GM06990 (cell line): Measurements from ENCODE around the gene EYS.

Source experiments
- DNase-seq: peaks from one replicate; pipeline ENCODE4 v3.0.0-alpha.2; 2011; ENCODE audit not compliant: insufficient read length; ENCODE audit errors: extremely low read depth
- H3K27me3 ChIP-seq: replicated peaks from 2 replicates; pipeline ENCODE4 v1.6.0; 2011; ENCODE audit warnings: low read length; ENCODE audit not compliant: control insufficient read depth, insufficient read depth
- H3K36me3 ChIP-seq: 2 replicates; pipeline ENCODE4 v1.5.1; 2011; ENCODE audit warnings: low read length; ENCODE audit not compliant: control insufficient read depth, insufficient read depth
- H3K4me3 ChIP-seq: replicated peaks from 2 replicates; pipeline ENCODE4 v1.5.1; 2011; ENCODE audit warnings: low read depth, mild to moderate bottlenecking, control low read depth, low read length
- TF ChIP-seq, protein P1 (sequence below): IDR thresholded peaks from 2 replicates; pipeline ENCODE4 v1.5.1; 2011; ENCODE audit warnings: low read length, control low read depth, mild to moderate bottlenecking, inconsistent platforms; ENCODE audit not compliant: insufficient read depth, poor library complexity, severe bottlenecking

The EYS gene

DNA sequence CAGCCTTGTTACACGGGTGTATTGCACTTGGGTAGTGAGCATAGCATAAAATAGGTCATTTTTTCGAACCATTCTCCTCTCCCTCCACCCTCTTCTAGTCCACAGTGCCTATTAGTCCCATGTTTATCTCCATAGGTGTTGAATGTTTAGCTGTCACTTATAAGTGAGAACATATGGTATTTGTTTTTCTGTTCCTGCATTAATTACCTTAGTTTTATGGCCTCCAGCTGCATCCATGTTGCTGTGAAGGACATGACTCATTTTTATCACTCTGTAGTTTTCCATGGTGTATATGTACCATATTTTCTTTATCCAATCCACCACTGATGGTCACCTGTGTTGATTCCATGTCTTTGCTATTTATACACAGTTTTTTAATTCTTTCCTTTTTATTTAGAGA is 889.5 kb downstream of the EYS start:
- no peaks in the 10 kb centered on the region for H3K36me3 ChIP-seq
- H3K4me3 ChIP-seq, result no peak overlapping the region
- no peak for DNase-seq
- TF ChIP-seq, protein P1, sequence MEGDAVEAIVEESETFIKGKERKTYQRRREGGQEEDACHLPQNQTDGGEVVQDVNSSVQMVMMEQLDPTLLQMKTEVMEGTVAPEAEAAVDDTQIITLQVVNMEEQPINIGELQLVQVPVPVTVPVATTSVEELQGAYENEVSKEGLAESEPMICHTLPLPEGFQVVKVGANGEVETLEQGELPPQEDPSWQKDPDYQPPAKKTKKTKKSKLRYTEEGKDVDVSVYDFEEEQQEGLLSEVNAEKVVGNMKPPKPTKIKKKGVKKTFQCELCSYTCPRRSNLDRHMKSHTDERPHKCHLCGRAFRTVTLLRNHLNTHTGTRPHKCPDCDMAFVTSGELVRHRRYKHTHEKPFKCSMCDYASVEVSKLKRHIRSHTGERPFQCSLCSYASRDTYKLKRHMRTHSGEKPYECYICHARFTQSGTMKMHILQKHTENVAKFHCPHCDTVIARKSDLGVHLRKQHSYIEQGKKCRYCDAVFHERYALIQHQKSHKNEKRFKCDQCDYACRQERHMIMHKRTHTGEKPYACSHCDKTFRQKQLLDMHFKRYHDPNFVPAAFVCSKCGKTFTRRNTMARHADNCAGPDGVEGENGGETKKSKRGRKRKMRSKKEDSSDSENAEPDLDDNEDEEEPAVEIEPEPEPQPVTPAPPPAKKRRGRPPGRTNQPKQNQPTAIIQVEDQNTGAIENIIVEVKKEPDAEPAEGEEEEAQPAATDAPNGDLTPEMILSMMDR, result no peak
- no peaks in the 10 kb centered on the region for H3K27me3 ChIP-seq

DNA sequence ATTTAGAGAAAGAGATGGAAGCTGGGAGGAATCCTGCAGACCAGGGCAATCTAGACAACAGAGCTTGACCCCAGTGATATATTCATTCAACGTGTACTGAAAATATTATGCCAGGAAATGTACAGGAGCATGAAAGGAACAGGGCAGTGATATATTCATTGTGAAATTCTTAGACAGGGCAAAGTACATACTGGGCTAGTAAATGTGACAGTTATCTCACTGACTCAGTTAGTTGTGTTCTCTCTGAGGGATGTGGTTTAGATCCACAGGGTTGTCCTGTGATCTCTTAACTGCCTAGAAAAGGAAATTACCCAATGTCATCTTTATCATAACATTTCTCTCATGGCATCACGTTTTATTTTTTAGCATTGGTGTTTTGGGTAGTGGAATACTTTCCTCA is 891.3 kb downstream of the EYS start:
- DNase-seq, result no peak
- no peak overlapping the region for H3K4me3 ChIP-seq

DNA sequence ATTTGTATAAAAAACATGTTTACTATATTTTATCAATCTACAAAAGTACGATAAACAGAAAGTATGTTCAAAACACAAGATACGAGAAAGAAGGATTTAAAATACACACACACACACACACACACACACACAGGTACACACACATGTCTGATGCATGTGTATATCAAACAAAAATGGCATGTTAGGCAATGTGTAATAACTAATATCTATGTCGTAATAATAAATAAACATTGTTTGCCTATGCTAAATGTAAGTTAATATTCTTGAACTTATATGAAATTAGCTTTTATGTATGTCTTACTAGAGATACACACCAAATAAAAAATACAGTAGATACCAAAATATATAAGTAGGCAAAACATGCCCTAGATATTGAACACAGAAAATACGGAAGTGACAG is 894.9 kb downstream of the EYS start:
- H3K27me3 ChIP-seq, result no peaks in the 10 kb centered on the region
- DNase-seq, result no peak
- TF ChIP-seq, protein P1, result no peak
- no peak overlapping the region for H3K4me3 ChIP-seq
- H3K36me3 ChIP-seq, result no peaks in the 10 kb centered on the region

More for the DNA sequence above, 891.3 kb downstream of the EYS start:
- TF ChIP-seq, protein P1, result no peak
- Histone ChIP-seq H3K27me3 (no peaks in the 10 kb centered on the region), H3K36me3 (no peaks in the 10 kb centered on the region)

DNA sequence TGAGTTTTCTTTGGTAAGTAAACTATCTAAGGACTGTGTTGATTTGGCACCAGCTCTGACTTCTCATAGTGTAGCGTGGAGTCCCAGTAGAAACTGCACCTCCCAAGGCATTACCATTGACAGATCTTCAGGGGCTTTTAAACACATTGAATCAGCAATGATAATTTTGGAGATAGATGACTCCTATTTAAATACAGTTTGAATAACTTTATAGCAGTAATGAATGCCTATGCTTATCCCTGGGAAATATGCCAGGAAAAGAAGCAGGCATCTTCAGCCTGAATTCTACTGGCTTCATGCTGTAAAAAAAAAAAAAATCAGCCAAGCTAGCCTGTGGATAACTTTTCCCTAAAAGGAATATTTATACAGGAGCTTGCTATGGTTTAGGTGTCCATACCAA is 895.9 kb downstream of the EYS start:
- Histone ChIP-seq H3K27me3 (no peaks in the 10 kb centered on the region), H3K36me3 (no peaks in the 10 kb centered on the region), H3K4me3 (no peak overlapping the region)
- no peak for DNase-seq
- TF ChIP-seq, protein P1, result no peak

DNA sequence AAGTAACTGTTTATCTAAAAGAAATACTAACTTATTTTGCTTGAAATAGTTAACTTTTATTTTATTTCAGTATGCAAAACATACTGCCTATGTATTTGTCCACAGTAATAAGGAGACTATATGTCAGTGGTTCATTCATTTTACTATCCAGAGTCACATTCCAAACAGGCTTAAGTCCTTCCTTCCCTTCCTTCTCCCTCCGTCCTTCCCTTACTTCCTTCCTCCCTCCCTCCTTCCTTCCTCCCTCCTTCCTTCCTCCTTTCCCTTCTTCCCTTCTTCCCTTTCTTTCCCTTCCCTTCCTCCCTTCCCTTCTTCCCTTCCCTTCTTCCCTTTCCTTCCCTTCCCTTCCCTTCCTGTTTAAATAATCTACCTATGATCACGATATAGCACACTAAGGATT is 899.2 kb downstream of the EYS start:
- DNase-seq, result no peak
- Histone ChIP-seq H3K27me3 (no peaks in the 10 kb centered on the region), H3K4me3 (no peak overlapping the region), H3K36me3 (no peaks in the 10 kb centered on the region)
- TF ChIP-seq, protein P1, result no peak

DNA sequence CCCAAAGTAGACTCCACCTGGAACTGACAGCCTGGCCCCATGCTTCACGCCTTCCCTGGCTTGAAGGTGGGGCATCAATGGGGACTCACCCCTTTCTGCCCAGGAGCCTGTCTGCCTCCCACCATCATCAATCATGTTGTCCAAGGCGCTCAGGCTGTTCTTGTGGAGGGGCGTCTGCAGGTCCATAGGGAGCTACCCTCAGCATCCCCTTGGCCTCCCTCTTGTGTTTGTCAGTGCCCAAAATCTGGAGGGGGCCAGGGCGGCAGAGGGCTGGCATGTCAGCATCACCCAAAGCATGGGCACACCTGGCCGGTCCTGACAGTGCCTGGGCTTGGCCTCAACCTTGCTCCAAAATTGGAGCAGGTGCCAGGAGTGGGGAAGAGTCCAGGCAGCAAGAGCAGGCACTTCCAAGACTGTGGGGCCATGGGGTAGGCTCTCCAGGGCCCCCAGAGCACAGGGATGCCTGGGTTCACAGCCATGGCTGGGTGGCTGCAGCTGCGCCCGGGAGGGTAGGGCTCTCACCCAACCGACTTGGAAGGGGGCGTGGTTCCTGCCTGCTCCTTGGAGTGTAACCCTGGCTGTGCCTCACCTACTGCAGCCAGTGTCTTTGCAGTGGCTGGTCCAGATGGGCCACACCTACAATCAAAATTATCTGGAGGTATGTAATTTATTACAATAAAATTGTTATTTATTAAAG is 903.4 kb downstream of the EYS start:
- Histone ChIP-seq H3K27me3 (no peaks in the 10 kb centered on the region), H3K4me3 (no peak overlapping the region), H3K36me3 (no peaks in the 10 kb centered on the region)
- TF ChIP-seq, protein P1, result no peak
- DNase-seq, result no peak
